ENCODE results near the gene MAD1L1.

GRCh38 chr7:1934756-1935155 is 298.0 kb downstream of the MAD1L1 start:
- TF ChIP-seq CTCF (IDR thresholded peaks at IDR 0.05; ENCODE audit: insufficient read depth, low read depth, low read length) (no peak), EZH2 (IDR thresholded peaks at IDR 0.05; ENCODE audit: insufficient read depth, low read length) (no peak)
